Measurements from ENCODE around the gene KCNQ5. TPM values are rescaled to one million over a fixed set of nuclear protein-coding genes. Genes with fewer than 3 reads are reported as not detected.

Gene KCNQ5
- total and polyA plus RNA-seq, 8 donors, result 1.7 to 4.5 (median 2.5) TPM

GRCh38 chr6:73043446-73043845 is 421.6 kb downstream of the KCNQ5 start:
- TF ChIP-seq CTCF (IDR thresholded peaks at IDR 0.05), result no peak
- no peak overlapping the region for H3K4me3 ChIP-seq
- ATAC-seq (no peak), DNase-seq (no peak)
- no peaks in the 10 kb centered on the region for H3K27me3 ChIP-seq
- H3K27ac ChIP-seq, result no peak overlapping the region
- H3K9me3 ChIP-seq, result peaks cover 0 to 10% of the 10 kb centered on the region in 2 donors
- no peaks in the 10 kb centered on the region for H3K36me3 ChIP-seq
- intact Hi-C loops (cut with DNase I), result no loop called here
- no peaks in the 10 kb centered on the region for H3K4me1 ChIP-seq

- Histone ChIP-seq H3K4me1 (no peaks in the 10 kb centered on the region), H3K27me3 (no peaks in the 10 kb centered on the region), H3K27ac (no peak overlapping the region), H3K9me3 (no peaks in the 10 kb centered on the region), H3K4me3 (no peak overlapping the region), H3K36me3 (no peaks in the 10 kb centered on the region)
- no peak for TF ChIP-seq CTCF (IDR thresholded peaks at IDR 0.05)
- no peak for DNase-seq
- ATAC-seq, result no peak
- intact Hi-C loops (cut with DNase I), result no loop called here
Observed at GRCh38 chr6:73045609-73046008, 423.7 kb downstream of the KCNQ5 start.

GRCh38 chr6:73047801-73048200 is 425.9 kb downstream of the KCNQ5 start:
- Histone ChIP-seq H3K4me1 (no peaks in the 10 kb centered on the region), H3K9me3 (no peaks in the 10 kb centered on the region), H3K4me3 (no peak overlapping the region), H3K36me3 (no peaks in the 10 kb centered on the region), H3K27ac (no peak overlapping the region), H3K27me3 (no peaks in the 10 kb centered on the region)
- no peak for DNase-seq
- no peak for ATAC-seq
- intact Hi-C loops (cut with DNase I), result no loop called here
- TF ChIP-seq CTCF (IDR thresholded peaks at IDR 0.05), result no peak

- no peak overlapping the region for H3K4me3 ChIP-seq
- DNase-seq, result no peak
- no peak overlapping the region for H3K27ac ChIP-seq
- ATAC-seq, result no peak
- intact Hi-C loops (cut with DNase I), result no loop called here
- TF ChIP-seq CTCF (IDR thresholded peaks at IDR 0.05), result no peak
- H3K4me1 ChIP-seq, result no peaks in the 10 kb centered on the region
- no peaks in the 10 kb centered on the region for H3K9me3 ChIP-seq
- H3K27me3 ChIP-seq, result no peaks in the 10 kb centered on the region
- no peaks in the 10 kb centered on the region for H3K36me3 ChIP-seq
Observed at GRCh38 chr6:73049971-73050594, 428.2 kb downstream of the KCNQ5 start.

GRCh38 chr6:73050706-73051105 is 428.8 kb downstream of the KCNQ5 start:
- H3K27ac ChIP-seq, result no peak overlapping the region
- DNase-seq, result no peak
- no peaks in the 10 kb centered on the region for H3K36me3 ChIP-seq
- H3K4me1 ChIP-seq, result no peaks in the 10 kb centered on the region
- no peak overlapping the region for H3K4me3 ChIP-seq
- H3K9me3 ChIP-seq, result no peaks in the 10 kb centered on the region
- no peak for TF ChIP-seq CTCF (IDR thresholded peaks at IDR 0.05)
- H3K27me3 ChIP-seq, result no peaks in the 10 kb centered on the region
- no peak for ATAC-seq
- intact Hi-C loops (cut with DNase I), result no loop called here

Measured in left lung (tissue), 10 donors.